ENCODE results near the gene IPO5. TPM values are rescaled to one million over a fixed set of nuclear protein-coding genes. Genes with fewer than 3 reads are reported as not detected.

Gene IPO5
- total and polyA plus RNA-seq, 9 donors = 53.9 to 200 (median 130) TPM

GRCh38 chr13:97961340-97961739 lies 7.9 kb downstream of the IPO5 start:
- intact Hi-C loops (cut with DNase I) = no loop called here
- DNase-seq = no peak
- WGBS, 3 donors = 85 to 91% (median 87%) methylated on average over 6 of the region's 6 CpGs
- H3K4me1 ChIP-seq (ENCODE audit: insufficient read depth) = no peaks in the 10 kb centered on the region
- no peaks in the 10 kb centered on the region for H3K27me3 ChIP-seq
- H3K4me3 ChIP-seq = no peak overlapping the region
- H3K9me3 ChIP-seq = no peaks in the 10 kb centered on the region
- H3K36me3 ChIP-seq = no peaks in the 10 kb centered on the region
- H3K27ac ChIP-seq = no peak overlapping the region
- TF ChIP-seq, protein P1, sequence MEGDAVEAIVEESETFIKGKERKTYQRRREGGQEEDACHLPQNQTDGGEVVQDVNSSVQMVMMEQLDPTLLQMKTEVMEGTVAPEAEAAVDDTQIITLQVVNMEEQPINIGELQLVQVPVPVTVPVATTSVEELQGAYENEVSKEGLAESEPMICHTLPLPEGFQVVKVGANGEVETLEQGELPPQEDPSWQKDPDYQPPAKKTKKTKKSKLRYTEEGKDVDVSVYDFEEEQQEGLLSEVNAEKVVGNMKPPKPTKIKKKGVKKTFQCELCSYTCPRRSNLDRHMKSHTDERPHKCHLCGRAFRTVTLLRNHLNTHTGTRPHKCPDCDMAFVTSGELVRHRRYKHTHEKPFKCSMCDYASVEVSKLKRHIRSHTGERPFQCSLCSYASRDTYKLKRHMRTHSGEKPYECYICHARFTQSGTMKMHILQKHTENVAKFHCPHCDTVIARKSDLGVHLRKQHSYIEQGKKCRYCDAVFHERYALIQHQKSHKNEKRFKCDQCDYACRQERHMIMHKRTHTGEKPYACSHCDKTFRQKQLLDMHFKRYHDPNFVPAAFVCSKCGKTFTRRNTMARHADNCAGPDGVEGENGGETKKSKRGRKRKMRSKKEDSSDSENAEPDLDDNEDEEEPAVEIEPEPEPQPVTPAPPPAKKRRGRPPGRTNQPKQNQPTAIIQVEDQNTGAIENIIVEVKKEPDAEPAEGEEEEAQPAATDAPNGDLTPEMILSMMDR (IDR thresholded peaks at IDR 0.05) = no peak

DNA sequence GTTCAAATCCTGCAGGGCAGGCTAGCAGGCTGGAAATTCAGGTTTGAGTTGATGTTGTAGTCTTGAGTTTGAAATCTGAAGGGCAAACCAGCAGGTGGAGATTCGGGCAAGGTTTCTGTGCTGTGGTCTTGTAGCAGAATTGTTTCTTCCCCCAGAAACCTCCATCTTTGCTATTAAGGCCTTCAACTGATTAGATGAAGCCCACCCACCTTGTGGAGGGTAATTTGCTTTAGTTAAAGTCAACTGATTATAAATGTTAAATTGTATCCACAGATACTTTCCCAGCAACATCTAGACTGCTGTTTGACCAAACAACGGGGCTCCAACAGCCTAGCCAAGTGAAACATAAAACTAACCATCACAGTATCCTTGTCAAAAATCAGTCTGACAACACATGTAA lies 9.4 kb downstream of the IPO5 start:
- WGBS, 3 donors = 85 to 89% (median 89%) methylated on average over 2 of the region's 2 CpGs
- no peak for TF ChIP-seq POLR2A (IDR thresholded peaks at IDR 0.05)
- TF ChIP-seq, protein P1 (IDR thresholded peaks at IDR 0.05) = no peak
- TF ChIP-seq EP300 (IDR thresholded peaks at IDR 0.05) = no peak
- Histone ChIP-seq H3K4me1 (ENCODE audit: insufficient read depth) (no peaks in the 10 kb centered on the region), H3K36me3 (no peaks in the 10 kb centered on the region), H3K27me3 (no peaks in the 10 kb centered on the region), H3K9me3 (no peaks in the 10 kb centered on the region), H3K4me3 (no peak overlapping the region), H3K27ac (no peak overlapping the region)
- no peak for DNase-seq
- intact Hi-C loops (cut with DNase I) = no loop called here

- Histone ChIP-seq H3K4me3 (no peak overlapping the region), H3K27me3 (no peaks in the 10 kb centered on the region), H3K36me3 (no peaks in the 10 kb centered on the region), H3K27ac (no peak overlapping the region), H3K9me3 (no peaks in the 10 kb centered on the region), H3K4me1 (ENCODE audit: insufficient read depth) (no peaks in the 10 kb centered on the region)
- intact Hi-C loops (cut with DNase I) = no loop called here
- TF ChIP-seq POLR2A (IDR thresholded peaks at IDR 0.05) (no peak), EP300 (IDR thresholded peaks at IDR 0.05) (no peak)
- TF ChIP-seq, protein P1 (IDR thresholded peaks at IDR 0.05) = no peak
- DNase-seq = no peak
Measured at GRCh38 chr13:97967226-97967625, 13.8 kb downstream of the IPO5 start.

DNA sequence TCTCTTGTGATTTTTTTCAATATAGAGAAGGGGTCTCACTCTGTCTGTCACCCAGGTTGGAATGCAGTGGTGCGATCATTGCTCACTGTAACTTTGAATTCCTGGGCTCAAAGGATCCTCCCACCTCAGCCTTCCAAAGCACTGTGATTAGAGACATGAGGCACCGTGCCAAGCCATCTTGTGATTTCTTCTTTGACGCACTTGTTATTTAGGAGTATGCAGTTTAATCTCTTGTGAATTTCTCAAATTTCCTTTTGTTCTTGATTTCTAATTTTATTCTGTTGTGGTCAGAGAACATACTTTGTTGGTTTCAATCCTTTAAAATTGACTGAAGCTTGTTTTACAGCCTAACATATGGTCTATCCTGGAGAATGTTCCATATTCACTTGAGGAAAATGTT lies 14.5 kb downstream of the IPO5 start:
- no peaks in the 10 kb centered on the region for H3K4me1 ChIP-seq (ENCODE audit: insufficient read depth)
- no peak overlapping the region for H3K27ac ChIP-seq
- H3K36me3 ChIP-seq = no peaks in the 10 kb centered on the region
- intact Hi-C loops (cut with DNase I) = no loop called here
- no peaks in the 10 kb centered on the region for H3K27me3 ChIP-seq
- TF ChIP-seq, protein P1 (IDR thresholded peaks at IDR 0.05) = no peak
- no peak for TF ChIP-seq EP300 (IDR thresholded peaks at IDR 0.05)
- no peak for TF ChIP-seq POLR2A (IDR thresholded peaks at IDR 0.05)
- WGBS, 3 donors = 26 to 43% (median 26%) methylated on average over 3 of the region's 3 CpGs
- H3K4me3 ChIP-seq = no peak overlapping the region
- no peaks in the 10 kb centered on the region for H3K9me3 ChIP-seq
- peak in 4 of 5 donors; percentile 42 to 47 (median 44) for DNase-seq

GRCh38 chr13:97971519-97971918 lies 18.0 kb downstream of the IPO5 start:
- DNase-seq = no peak
- Histone ChIP-seq H3K27me3 (no peaks in the 10 kb centered on the region), H3K36me3 (no peaks in the 10 kb centered on the region), H3K4me1 (ENCODE audit: insufficient read depth) (no peaks in the 10 kb centered on the region), H3K27ac (no peak overlapping the region), H3K4me3 (no peak overlapping the region), H3K9me3 (no peaks in the 10 kb centered on the region)
- intact Hi-C loops (cut with DNase I) = loop anchor here in 1 of 4 donors (10.0 kb wide), 1 partner anchor 603 kb away; the partner anchor contains the start of gene STK24
- TF ChIP-seq POLR2A (IDR thresholded peaks at IDR 0.05) = no peak
- TF ChIP-seq, protein P1 (IDR thresholded peaks at IDR 0.05) = no peak
- TF ChIP-seq EP300 (IDR thresholded peaks at IDR 0.05) = no peak
- 88 to 93% (median 89%) methylated on average over 5 of the region's 5 CpGs for WGBS, 3 donors

Data from ovary (tissue), 9 donors.